LNCaP clone FGC (cell line): ENCODE measurements around the gene TMEM53.
A peak's percentile ranks its signal among the peaks of the same experiment; 100 is the strongest.

Experiments used
- DNase-seq: peaks from one replicate; pipeline ENCODE4 v3.0.0-alpha.2; 2011; ENCODE audit warnings: low read depth
- H3K4me3 ChIP-seq: 2 replicates; pipeline ENCODE4 v1.5.1; 2011; ENCODE audit warnings: mild to moderate bottlenecking, low read depth, low read length, control low read depth
- TF ChIP-seq, protein P1 (sequence below): IDR thresholded peaks from 2 replicates; pipeline ENCODE4 v1.5.1; 2012; ENCODE audit warnings: mild to moderate bottlenecking; ENCODE audit not compliant: control insufficient read depth, insufficient read depth; ENCODE audit errors: extremely low read depth

Gene TMEM53

DNA sequence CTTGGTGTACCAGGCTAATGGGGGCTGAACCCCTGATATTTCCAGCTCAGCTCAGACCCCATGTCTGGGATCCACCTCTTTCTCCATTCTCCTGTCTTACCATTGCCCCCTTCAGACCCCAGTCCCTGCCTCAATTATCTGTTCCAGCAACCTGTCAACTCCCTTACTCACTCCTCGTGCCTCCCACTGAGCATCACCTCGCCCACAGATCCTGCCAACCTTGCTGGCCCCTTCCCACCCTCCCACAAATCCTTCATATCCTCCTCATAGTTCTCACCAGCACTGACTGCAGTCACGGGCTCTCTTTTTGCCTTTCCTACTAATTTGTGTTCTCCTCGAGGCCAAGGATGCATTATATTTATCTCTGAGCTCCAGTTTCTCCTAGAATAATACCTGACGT is 62.9 kb downstream of the TMEM53 start:
- DNase-seq: no peak
- TF ChIP-seq, protein P1, sequence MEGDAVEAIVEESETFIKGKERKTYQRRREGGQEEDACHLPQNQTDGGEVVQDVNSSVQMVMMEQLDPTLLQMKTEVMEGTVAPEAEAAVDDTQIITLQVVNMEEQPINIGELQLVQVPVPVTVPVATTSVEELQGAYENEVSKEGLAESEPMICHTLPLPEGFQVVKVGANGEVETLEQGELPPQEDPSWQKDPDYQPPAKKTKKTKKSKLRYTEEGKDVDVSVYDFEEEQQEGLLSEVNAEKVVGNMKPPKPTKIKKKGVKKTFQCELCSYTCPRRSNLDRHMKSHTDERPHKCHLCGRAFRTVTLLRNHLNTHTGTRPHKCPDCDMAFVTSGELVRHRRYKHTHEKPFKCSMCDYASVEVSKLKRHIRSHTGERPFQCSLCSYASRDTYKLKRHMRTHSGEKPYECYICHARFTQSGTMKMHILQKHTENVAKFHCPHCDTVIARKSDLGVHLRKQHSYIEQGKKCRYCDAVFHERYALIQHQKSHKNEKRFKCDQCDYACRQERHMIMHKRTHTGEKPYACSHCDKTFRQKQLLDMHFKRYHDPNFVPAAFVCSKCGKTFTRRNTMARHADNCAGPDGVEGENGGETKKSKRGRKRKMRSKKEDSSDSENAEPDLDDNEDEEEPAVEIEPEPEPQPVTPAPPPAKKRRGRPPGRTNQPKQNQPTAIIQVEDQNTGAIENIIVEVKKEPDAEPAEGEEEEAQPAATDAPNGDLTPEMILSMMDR: no peak
- H3K4me3 ChIP-seq: no peak overlapping the region

DNA sequence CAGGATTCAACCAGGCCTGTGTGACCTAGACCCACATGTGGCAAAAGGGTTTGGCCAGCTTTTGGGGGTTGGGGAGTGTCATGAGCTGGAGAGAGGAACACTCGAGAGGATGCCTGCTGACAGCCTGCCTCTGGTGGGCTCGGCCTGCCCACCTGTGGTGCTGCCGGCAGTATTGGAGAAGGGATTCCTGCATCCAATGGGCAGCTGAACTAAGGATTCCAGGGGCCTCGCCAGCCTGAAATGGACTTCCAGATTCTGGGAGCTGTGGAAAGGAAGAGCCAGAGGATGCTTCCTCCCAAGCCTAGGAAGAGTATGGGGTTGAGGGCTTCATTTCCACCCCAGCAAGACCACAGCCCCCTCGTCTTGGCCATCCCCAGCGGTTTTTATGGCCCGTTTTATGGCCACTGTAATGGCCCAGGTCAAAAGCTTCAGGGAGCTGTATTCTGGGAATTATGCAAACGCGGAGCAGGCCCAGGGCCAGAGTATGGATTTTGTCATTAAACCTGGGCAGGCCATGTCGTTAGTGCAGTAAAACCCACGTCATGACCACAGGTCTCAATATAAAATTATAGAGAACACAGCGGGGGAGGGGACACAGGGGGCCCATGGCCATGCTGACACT is 63.6 kb downstream of the TMEM53 start:
- no peak for DNase-seq
- no peak overlapping the region for H3K4me3 ChIP-seq
- TF ChIP-seq, protein P1: no peak

DNA sequence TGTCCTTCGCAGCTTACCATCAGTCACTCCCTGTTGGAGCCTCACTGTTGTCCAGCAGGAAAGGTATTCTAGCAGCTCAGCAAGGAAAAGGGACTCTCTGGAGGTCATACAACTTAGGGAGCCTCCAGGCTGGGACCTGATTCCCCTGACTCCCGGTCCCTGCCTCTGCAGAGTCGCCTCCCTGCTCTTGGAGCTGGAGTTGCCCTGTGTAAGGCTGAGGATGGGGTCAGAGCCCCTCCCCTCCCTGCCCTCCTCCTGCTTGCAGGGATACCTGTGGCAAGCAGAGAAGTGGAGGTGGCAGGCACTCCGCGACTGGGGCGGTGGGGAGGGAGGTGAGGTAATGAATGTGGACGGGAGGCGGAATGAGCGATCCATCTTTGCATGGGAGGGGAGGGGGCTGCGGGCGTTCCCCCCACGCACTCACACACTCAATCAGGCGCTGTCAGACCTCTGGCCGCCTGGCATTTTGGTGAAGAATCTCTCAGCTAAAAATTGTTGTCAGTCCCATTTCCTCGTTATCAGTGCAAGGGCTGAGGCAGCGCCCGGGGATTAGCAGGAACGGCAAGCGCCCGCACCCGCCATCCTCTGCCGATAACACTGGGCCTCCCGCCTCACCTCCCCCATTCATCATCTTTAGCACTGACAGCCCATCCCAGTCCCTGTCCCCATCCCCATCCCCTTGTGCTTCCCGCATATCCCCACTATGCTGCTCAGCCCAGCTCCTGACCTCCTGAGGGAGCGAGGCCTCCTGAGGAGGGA is 64.3 kb downstream of the TMEM53 start:
- DNase-seq: no peak
- TF ChIP-seq, protein P1: no peak
- H3K4me3 ChIP-seq: no peak overlapping the region

DNA sequence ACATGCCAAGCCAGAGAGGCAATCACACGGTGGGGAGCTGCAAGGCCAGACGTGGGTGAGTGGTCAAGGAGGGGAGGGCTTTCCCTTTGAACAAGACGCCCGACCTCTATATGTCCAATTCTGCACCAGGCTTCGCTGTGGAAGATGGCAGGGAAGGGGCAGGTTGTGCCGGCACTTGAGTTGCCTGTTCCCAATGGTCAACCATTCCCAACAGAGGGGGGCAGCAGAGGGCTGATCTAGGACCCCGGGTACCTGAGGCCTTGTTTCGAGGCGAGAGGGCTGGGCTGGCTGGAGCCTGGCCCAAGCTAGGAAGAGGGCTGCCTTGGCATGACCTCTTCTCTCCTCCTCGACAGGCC is 64.9 kb downstream of the TMEM53 start:
- H3K4me3 ChIP-seq: no peak overlapping the region
- TF ChIP-seq, protein P1: peak; percentile 28; the same call in 1 of the 2 replicates
- no peak for DNase-seq

DNA sequence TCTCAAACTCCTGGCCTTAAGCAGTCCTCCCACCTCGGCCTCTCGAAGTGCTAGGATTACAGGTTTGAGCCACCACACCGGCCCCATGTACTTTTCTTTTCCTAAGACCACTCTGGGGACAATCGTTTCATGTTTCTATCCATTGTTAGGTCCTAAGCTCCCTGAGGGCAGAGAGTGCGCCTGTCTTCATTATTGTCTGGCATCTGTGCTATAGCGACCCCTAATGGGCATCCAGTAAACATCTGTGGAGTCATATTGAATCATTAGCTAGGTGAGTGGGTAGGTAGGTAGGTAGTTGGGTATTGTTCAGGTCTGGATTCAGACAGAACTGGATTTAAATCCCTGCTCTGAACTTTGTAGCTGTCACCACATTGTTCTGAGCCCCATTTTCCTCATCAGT is 66.1 kb downstream of the TMEM53 start:
- H3K4me3 ChIP-seq: no peak overlapping the region
- no peak for DNase-seq
- TF ChIP-seq, protein P1: no peak

DNA sequence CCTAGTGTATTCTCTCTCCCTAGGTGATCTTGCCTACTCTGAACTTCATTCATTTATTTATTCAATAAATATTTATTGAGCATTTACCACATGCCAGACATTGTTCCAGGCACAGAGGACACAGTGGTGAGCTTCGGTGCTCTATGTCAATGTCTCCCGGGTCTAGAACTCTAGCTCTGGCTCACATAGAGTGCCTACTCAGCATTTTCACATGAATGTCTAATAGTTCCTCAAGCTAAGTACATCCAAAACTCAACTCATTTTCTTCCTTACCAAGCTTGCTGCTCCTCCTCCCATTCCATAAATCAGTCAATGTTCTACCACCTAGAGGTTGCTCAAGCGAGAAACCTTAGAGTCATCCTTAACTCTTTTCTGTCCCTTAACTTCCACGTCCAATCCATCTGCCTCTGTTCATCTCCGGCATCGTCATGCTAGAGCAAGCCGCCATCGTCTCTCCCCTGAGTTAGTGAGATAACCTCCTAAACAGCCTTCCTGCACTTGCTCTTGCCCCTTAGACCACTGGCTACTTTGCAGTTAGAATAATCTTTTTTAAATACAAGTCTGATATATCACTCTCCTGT is 67.5 kb downstream of the TMEM53 start:
- no peak for DNase-seq
- H3K4me3 ChIP-seq: no peak overlapping the region
- TF ChIP-seq, protein P1: no peak
